ENCODE data around the gene COL15A1. TPM values are rescaled to one million over a fixed set of nuclear protein-coding genes. Genes with fewer than 3 reads are reported as not detected.

COL15A1 gene
- total RNA-seq, 1 donor from 2014 or later, result 0.23 TPM

DNA sequence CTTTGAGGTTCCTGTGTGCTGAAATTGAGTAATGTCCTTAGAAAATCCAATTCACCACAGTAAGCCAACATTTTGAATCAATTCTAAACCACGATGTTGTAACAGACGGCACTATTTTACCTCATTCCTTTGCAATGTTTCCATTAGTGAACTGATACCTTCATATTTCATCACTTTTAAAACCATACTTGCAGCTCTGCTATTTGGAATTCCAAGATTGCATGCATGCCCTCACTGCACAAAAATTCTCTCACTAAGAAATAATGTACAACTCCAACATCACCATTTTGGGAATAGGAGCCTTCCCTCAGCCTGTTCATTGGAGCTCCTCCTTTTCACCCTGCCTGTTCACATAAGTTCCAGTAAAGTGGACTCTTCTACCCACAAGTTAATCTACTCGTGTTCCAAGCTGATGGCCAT lies 86.4 kb downstream of the COL15A1 start:
- ATAC-seq, result no peak
- no peak for DNase-seq (ENCODE audit: low spot score)

DNA sequence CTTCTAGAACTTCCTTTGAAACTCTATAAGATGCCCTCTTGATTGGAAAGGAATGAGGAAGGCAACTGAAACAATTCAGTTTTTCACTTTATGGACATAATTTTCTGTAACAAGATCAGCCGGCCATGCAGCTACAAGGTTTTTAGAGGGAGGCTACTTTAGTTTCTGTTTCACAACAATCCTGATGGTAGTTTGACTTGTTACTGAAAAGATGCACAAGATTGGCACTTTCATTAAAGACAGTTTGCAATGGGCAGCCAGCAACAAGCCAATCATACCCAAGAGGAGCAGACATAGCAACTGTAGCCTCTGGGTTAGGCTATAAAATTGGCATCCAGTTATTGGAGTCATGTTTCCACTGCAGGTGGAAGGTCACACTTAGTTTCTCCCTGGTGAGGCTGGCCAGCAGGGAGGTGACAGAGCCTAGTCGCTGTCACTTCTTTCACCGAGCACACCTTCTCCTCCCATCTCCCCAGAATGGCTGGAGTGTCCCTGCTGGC lies 87.0 kb downstream of the COL15A1 start:
- ATAC-seq, result no peak

DNA sequence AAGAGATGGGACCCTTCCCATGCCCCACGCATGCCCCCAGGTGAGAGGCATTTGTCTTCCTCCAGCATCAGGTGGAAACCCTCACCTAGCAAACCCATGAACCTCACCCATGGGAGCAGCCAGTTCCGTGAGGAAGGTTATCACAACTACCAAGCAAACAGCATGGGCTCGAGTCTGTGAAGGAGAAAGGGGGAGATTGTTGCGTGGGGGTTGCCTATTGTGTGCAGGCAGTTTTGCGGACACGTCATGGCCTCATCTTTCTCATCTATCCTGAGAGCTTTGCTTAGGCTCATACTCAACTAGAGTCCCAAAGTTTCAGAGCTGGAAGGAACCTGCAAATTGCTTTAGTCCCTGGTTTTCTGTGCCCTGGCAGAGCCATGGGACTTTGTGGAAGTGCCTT lies 87.6 kb downstream of the COL15A1 start:
- no peak for ATAC-seq

More for the DNA sequence above, 87.0 kb downstream of the COL15A1 start:
- no peak for DNase-seq (ENCODE audit: low spot score)

DNA sequence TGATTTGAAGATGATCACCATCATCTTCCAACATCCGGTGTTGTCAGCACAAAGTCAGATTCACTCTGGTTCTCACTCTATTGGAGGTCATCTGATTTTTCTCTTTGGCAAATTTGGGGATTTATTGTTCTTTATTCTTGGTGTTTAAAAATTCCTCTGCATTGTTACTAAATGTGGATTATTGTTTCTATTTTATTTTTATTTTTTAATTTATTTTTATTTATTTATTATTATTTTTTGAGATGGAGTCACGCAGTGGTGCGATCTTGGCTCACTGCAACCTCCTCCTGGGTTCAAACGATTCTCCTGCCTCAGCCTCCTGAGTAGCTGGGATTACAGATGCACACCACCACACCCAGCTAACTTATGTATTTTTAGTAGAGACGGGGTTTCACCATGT lies 88.3 kb downstream of the COL15A1 start:
- DNase-seq (ENCODE audit: low spot score), result no peak

More for the DNA sequence above, 87.6 kb downstream of the COL15A1 start:
- no peak for DNase-seq (ENCODE audit: low spot score)

GRCh38 chr9:99034149-99034548 lies 90.4 kb downstream of the COL15A1 start:
- ATAC-seq (no peak), DNase-seq (ENCODE audit: low spot score) (no peak)

More for the DNA sequence above, 88.3 kb downstream of the COL15A1 start:
- ATAC-seq, result no peak

- no peak for ATAC-seq
- no peak for DNase-seq (ENCODE audit: low spot score)
Observed at GRCh38 chr9:99035313-99035712, 91.6 kb downstream of the COL15A1 start.

- DNase-seq (ENCODE audit: low spot score), result no peak
- ATAC-seq, result no peak
Observed at GRCh38 chr9:99037769-99038483, 94.2 kb downstream of the COL15A1 start.

GRCh38 chr9:99038484-99038820 lies 94.7 kb downstream of the COL15A1 start:
- no peak for ATAC-seq

GRCh38 chr9:99039505-99040182 lies 95.9 kb downstream of the COL15A1 start:
- DNase-seq (ENCODE audit: low spot score), result no peak
- no peak for ATAC-seq

More at GRCh38 chr9:99038484-99038820, 94.7 kb downstream of the COL15A1 start:
- no peak for DNase-seq (ENCODE audit: low spot score)

DNA sequence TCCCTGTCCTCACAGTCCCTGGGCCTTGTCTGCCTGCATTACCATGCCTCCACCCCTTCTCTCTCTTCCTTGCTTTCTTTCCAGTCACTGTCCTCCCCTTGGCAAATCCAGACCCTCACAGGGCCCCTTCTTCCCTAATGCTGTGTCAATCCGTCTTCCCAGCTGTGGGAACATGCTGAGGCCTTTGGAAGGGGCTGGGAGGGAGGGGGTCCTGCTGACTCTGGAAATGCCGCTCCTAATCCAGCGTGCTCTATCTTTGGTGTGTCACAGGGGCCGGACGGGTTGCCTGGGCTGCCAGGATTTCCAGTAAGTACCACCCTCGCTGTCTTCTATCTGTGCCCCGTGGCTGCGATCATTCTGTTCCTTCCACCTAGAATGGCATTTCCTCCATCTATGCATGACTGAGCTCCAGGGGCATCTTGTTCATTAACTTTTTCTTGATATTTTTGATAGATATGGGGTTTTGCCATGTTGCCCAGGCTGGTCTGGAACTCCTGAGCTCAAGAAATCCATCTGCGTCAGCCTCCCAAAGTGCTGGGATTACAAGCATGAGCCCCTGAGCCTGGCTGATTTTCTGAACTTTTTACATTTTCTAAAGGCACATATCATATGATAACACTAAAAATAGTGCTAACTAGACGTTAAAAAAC lies 96.7 kb downstream of the COL15A1 start:
- DNase-seq (ENCODE audit: low spot score) (no peak), ATAC-seq (no peak)

DNA sequence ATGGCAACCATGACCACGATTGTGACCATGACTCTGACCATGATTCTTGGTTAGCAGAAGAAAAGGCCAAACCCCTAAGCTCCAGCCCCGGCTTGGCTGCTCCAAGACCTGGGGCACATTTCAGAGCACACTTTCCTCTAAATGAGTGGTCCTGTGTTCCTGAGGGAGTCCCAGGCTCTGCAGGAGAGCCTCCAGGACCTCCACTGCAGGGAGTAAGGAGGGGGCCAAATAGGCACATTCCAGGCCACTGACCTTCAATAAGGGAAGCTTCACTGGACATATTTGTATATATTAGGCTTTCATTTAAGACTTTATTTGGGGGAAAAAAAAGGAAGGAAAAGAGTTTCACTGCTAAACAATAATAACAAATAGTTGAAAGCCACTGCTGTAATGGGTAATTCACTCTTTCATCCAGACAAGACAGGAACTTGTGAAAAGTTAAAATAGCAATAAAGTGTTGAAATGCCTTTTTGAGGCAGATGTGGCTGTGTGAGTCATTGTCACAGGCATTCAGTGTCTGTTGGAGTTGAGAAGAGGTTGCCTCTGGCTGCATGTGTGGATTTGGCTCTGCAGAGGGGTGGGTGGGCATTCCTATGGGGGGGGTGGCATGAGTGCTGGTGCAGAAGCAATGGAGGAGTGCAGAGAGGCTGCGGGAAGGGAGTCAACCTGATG lies 97.3 kb downstream of the COL15A1 start:
- ATAC-seq, result no peak

GRCh38 chr9:99041618-99042017 lies 97.9 kb downstream of the COL15A1 start:
- no peak for ATAC-seq
- no peak for DNase-seq (ENCODE audit: low spot score)

More for the DNA sequence above, 97.3 kb downstream of the COL15A1 start:
- no peak for DNase-seq (ENCODE audit: low spot score)

- no peak for DNase-seq (ENCODE audit: low spot score)
Observed at GRCh38 chr9:99042620-99043019, 98.9 kb downstream of the COL15A1 start.

DNA sequence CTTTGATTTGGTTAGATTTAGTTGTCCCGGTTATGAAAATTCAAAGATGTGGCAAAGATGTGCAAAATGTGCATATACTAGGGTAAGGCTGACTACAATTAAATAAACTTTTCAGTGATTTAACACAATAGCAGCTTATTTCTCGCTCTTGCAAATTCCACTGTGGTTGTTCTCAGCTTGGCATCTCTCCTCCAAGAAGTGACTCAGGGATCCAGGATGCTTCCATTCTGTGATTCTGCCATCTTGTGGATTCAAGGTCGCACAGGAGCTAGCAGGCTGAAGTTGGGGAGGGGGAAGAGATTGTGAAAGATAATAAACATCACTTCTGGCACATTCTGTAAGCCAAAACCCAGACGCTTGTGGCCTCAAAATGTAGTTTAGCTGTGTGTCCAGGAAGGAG lies 101.1 kb downstream of the COL15A1 start:
- ATAC-seq, result no peak

More at GRCh38 chr9:99042620-99043019, 98.9 kb downstream of the COL15A1 start:
- ATAC-seq, result no peak

GRCh38 chr9:99046068-99046467 lies 102.4 kb downstream of the COL15A1 start:
- no peak for ATAC-seq
- DNase-seq (ENCODE audit: low spot score), result no peak

More for the DNA sequence above, 101.1 kb downstream of the COL15A1 start:
- DNase-seq (ENCODE audit: low spot score), result no peak

DNA sequence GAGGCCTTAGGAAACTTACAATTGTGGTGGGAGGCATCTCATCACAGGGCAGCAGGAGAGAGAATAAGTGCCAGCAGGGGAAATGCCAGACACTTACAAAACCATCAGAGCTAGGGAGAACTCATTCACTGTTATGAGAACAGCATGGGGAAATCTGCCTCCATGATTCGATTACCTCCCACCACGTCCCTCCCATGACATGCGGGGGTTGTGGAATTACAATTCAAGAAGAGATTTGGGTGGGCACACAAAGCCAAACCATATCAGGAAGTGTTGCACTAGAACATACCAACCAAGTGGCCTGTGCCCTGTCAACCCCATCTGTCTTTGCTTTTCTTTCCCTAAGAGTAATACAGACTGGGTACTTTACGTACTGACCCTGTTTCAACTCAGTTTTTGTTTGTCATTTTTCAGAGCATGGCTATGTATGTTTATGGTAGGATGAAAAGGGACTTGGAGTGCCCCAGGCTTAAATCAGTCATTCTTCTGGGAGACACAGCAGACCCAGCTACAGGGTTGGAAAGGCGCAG lies 102.9 kb downstream of the COL15A1 start:
- ATAC-seq, result no peak

DNA sequence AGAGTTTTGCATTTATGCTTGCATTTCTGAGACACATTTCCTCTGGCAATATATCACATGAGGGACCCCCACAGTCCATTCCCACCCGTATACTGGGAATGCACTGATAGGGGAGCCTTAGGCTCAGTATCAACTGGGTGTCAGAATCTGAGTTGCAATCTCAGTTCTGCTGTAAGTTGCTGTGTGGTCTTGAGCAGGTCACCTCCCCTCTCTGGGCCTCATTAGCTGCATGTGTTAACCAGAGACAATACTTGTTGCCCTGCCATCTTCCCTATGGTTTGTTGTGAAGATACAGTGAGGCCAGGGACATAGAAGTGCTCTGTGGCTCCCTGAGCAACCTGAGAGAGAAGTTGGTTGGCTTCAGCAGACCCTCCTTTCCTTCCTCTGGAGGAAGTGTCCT lies 105.5 kb downstream of the COL15A1 start:
- ATAC-seq (no peak), DNase-seq (ENCODE audit: low spot score) (no peak)

More for the DNA sequence above, 102.9 kb downstream of the COL15A1 start:
- DNase-seq (ENCODE audit: low spot score), result no peak

DNA sequence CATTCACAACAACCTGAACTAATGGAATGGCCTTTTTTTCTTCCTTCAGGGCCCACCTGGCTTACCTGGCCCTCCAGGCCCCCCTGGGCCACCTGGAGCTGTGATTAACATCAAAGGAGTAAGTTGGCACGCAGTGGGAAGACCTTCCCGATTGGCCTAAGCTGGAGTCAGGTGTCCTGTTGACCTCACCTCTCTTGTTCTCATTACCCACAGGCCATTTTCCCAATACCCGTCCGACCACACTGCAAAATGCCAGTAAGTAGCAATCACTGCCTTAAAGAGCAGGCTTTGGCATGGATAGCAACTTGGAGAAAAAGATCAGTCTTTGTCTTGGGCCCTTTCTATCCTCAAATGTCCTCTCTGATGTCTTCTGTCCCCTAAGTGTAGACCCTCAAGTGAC lies 105.9 kb downstream of the COL15A1 start:
- no peak for DNase-seq (ENCODE audit: low spot score)
- no peak for ATAC-seq

- ATAC-seq (no peak), DNase-seq (ENCODE audit: low spot score) (no peak)
Observed at GRCh38 chr9:99050292-99050911, 106.7 kb downstream of the COL15A1 start.

- DNase-seq (ENCODE audit: low spot score) (no peak), ATAC-seq (no peak)
Observed at GRCh38 chr9:99050924-99051323, 107.2 kb downstream of the COL15A1 start.
